HS-27A (cell line): ENCODE results near the gene LDLRAP1.

Experiments
- DNase-seq: peaks from one replicate; pipeline ENCODE4 v3.0.0-alpha.2; 2012; ENCODE audit warnings: low read depth, missing footprints

The LDLRAP1 gene

DNA sequence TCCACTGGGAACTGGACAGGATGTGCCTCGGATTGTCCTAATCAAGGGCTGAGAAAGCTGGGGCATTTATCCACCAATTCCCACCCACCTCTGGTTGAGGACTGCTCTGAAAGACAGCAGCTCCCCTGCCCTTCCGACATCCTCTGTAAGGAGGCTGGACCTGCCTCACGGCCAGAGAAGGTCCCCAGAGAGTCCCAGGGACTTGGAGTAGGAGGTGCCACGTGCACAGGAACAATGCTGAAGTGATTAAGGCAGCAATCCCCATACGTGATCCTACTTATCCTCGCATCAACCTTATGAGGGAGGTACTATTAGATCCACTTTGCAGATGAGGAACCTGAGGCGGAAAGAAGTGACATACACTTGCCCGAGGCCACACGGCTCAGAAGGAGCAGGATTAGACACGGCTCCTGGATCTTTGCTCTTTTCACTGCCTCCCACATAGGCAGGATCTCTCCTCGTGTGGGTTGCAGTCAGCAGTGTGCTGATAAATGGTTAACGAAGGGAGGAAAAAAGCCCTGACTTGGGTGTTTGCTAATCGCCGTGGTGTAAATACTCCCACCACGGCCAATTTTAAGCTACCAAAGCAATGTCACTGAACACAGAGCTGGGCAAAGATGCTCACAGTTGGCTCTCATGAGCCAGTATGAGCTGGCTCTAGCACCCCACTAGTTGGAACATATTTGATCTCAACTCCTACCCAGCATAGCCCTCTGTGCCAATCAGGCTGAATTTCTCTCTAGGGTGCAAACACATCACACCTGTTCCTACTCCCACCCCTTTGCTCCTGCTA is 18.6 kb upstream of the LDLRAP1 start:
- DNase-seq = no peak

DNA sequence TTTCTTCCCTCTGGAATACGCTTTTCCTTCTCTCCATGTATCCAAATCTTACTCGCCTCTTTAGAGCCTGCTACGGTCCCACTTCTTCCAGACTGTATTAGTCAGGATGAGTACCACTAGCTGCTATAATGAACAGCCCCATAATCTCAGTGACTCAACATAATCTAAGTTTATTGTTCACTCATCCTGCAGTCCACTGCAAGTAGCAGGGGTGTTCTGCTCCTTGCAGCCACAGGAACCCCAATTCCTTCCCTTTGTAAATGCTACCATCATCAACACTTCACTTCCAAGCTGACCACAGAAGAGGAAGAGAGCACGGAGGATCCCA is 18.1 kb upstream of the LDLRAP1 start:
- DNase-seq = no peak

DNA sequence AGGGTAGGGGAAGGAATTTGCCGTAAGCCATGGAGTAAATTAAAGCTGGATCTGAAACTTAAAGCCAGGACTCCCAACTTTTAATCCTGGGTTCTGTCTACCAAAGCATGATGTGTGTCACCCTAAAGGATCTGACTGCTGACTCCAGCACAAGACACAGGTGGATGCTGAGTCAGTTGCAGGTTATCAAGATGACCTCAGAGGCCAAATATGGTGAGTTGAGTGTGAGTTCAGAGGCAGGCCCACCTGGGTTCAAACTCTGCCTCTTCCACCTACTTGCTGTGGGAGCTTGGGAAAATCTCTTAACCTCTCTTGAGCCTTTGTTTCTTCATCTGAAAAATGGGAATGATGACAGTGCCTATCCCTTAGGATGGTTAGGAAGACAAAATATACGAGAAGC is 16.7 kb upstream of the LDLRAP1 start:
- DNase-seq = no peak

DNA sequence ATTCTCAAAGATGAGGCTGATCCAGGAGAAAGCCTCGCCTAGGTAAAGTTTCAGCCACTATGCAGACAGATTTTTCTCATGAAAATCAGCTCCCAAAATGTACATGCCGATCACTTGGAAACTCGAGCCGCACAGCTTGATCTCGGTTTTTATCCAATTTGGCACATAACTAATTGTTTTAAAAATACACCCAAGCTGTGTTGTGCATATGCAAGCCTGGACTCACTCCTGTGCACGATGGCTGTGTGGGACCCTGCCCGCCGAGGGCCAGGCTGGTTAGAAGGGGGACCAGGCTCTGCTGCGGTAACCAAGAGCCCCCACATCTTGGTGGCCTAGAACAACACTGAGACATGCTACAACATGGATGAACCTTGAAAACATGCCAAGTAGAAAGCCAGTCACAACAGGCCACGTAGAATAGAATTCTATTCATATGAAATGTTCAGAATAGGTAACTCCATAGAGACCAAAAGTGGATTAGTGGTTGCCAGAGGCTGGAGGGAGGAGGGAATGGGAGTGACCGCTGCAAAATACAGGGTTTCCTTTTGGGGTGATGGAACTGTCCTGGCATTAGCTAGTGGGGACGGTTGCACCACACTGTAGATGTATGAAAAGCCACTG is 16.1 kb upstream of the LDLRAP1 start:
- no peak for DNase-seq

DNA sequence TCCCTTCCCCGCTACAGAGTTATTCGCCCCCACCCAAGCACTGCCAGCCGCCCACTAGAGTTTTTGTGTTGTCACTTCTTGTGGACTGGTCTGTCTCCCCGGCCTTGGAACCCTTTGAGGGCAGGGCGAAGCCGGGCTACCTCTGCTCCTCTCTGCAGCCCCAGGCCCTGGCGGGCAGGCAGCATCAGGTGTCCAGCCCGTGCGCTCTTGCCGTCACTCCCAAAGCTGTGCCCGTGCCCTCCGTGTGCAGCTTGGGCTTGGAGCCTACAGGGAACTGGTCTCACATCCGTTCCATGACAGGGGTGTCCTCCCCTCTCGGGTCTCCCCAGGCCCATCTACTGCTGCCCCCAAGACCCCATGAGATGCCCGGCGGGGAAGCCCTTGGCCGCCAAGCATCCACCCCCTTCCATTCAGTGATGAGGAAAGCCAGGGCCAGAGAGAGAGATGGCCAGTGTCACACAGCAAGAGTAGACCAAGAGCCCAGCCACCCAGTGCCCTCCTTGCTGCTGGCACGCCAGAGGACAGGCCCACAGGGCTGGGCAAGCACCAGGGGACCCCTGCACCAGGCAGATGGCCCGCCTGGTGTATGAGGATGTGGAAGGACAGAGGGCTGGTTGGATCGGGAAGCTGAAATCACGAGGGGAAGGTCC is 15.3 kb upstream of the LDLRAP1 start:
- no peak for DNase-seq

DNA sequence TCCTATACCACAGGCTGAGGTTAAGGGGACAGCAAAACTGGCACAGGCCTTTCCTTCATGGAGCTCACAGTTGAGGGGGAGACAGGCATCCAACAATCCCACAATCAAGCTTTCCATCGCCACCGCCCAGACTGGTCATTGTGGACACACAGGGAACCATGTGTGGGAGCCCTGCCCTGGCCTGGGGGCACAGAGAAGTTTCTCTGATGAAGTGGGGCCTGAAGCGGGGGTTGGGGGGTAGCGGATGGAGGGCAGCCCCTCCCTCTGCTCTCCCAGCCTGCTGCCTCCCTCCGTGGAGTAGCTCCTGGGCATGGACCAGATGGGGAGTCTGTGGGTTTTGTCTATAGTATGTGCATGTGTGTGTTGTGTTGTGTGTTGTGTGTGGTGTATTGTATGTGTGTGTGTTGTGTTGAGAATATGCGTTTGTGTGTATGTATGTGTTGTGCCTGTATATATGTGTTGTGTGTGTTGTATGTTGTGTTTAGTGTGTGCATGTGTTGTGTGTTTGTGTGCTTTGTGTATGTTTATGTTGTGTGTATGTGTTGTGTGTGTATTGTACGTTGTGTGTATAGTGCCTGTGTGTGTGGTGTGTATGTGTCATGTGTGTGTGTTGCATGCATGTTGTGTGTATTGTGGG is 14.4 kb upstream of the LDLRAP1 start:
- no peak for DNase-seq

DNA sequence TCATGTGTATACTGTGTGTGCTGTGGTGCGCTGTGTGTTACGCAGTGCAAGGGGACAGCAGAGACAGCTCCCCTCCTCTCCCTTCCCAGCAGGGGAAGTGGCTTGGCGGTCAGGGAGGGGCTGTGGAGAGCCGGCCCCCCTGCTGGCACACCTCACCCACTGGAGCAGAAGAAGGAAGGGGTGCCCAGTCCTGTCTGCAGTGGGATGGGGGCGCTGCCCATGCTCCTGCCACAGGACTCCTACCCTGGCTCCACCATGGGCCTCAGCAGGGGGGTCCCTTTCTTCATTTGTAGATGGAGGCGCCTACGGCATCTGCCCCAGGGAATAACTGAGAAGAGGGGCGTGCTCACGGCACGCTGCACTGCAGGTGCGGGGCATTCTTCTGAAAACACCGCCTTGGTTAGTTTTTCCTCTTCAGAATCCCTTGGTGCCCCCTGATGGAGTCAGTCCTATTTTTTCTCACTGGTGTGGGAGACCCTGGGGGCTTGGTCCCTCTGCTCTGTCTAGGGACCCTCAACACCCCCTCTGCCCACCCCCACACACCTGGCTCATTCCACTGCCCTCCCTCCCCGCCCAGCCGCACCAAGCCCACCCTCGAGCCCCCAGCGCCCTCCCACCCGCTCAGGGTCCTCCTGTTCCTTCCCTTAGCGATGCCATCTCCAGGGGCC is 13.8 kb upstream of the LDLRAP1 start:
- no peak for DNase-seq

DNA sequence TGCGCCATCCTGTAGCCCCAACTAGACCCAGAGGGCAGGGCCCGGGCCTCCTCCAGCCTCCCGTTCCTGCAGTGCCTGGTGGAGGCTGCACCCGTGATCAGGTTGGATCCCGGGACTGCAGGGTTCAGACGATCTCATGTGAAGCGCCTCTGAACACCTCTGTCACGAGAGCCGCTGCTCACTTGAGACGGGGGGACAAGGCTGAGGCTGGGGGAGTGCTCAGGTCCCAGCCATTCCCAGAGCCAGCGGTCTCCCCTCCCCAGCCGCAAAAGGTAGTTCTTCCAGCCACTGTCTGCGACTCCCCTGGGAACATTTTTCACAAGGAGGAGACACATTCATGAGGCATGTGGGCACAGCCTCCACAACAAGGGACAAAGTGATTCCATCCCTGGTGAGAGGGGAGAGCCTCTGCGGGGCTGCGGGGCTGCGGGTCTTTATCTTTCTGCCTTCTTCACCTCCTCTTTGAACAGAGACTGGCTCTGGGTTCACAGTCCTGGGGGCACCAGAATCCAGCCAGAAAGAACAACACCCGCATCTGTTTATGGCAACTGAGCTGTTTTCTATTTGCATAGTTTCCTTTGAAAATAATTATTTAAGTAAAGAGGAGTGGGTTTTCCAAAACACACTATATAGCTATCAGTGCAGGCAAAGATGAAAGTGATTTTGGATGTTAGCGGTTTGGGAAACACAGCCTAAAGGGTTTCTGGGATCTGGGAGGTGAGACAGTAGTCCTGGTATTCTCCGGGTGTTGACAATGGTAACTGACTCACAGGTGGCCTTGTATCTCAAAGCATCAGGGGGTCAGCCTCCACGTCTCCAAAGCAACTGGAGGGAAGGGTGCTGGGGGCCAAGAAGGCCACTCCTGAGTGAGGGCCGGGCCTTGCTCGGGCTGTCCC is 13.0 kb upstream of the LDLRAP1 start:
- no peak for DNase-seq

DNA sequence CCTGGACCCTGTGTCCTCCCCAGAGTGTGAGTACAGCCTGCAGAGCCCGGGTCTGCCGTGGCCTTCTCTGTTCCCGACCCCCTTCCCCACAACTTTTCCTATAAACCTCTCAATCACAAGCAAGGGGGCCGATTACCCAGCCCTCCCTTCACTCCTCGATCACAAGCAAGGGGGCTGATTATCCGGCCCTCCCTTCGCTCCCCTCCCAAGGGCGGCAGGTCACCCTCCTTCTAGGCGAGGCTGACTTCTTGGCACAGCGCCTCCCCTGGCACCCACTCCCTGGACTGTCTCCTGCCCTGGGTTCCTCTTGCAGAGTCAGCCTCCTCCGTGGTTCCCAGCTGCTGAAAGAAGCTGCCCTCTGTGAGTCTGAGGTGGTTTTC is 12.3 kb upstream of the LDLRAP1 start:
- DNase-seq = no peak

DNA sequence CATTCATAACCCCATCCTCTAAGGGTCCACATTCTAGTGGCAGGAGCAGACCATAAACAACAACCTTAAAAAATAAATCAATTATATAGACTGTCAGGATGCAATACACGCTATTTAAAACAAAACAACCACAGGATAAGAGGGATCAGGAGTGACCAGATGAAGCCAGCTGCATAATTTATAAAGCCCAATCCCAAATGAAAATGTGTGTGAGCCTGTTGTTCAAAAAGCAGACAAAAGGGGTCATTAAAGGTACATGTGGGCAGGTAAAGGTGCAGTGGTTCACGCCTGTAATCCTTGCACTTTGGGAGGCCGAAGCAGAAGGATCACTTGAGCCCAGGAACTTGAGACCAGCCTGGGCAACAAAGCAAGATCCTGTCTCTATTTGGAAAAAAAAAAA is 10.4 kb upstream of the LDLRAP1 start:
- no peak for DNase-seq

DNA sequence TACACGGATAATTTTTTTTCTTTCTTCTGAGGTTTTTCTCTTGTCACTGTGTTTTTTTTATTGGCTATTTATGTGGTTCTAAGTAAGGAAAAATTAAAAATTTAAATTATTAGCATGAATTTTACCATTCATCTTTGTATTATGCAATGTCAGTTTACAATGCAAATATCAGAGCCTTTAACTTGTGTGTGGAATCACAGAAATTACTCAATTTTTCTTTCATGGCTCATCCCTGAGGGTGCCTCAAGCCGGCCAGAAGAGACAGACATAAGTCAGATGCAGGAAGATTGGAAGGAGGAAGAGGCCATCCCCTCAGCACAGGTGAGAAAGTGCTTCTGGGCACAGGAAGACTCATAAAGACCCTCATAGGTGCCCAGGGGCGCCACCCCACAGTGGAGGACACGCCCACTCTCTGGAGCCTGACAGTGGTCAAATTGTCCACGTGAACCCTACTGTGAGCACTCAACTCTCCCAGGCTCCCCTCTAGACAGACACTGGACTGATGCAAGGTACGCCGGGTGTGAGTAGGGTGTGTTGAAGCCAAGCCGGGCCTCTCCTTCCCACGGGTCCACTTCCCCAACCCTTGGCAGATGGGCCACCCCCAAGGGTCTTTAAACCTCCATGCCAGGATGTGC is 9.5 kb upstream of the LDLRAP1 start:
- DNase-seq = no peak

DNA sequence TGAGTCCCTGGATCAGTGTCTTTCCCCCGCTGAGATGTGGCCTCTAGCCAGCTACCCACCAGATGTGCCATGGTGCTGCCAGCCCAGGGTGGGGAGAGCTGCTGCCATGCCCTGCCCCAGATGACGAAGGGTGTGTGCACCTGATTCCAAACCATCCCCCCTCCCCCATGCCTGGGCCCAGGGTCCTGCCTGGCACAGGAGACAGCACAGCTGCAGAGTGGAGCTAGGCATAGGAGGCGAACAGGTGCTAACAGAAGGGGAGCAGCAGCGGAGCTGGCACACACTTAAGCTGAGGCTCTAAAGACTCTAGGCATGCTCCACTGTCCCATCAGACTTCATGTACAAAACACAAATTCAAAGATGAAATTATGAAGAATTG is 9.0 kb upstream of the LDLRAP1 start:
- DNase-seq = no peak

DNA sequence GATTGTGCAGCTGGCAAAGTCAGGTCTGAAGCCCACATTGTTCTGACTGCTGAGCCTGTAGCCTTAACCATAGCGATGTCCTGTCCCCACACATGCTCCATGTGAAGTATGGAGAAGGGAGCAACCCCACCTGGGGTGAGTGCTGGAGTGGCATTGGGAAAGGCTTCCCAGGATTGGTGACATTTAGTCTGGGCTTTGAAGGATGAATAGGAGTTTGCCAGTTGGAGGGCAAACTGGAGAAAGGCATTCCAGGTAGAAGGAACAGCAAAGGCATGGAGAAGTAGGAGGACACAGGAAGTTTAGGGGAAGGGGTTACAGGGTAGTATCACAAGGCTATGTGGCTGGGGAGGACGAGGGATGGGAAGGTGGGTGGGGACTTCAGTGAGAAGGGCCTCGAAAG is 7.3 kb upstream of the LDLRAP1 start:
- no peak for DNase-seq

DNA sequence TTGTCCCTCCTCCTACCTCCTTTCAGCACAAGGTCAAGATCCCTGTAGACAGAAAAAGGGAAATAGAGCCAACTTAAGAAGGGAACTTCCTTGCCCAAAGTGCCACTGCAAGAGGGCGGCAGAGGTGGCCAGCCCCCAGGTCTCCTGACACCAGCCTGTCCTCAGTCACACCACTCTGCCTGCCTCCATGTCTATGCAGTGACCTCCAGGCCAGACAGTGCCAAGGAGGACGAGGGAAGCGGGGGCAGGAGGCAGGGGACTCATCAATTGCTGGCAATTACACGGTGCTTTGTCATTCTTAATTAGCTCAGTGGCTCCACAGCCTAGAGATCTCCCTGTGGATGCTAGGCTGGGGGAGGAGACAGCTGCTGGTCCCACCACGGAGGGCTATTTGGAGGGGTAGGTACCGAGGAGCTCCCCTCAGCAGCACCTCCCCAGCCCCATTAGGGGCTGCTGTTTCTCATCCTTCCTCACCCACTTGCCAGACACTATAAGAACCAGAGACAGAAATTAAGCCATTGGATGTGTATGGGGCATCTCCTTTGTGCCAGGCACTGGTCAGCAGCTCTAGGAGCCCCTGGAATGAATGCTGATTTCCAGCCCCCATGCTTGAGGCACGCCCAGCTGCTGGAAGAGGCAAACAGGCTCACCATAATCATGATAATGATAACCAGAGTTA is 6.1 kb upstream of the LDLRAP1 start:
- no peak for DNase-seq

DNA sequence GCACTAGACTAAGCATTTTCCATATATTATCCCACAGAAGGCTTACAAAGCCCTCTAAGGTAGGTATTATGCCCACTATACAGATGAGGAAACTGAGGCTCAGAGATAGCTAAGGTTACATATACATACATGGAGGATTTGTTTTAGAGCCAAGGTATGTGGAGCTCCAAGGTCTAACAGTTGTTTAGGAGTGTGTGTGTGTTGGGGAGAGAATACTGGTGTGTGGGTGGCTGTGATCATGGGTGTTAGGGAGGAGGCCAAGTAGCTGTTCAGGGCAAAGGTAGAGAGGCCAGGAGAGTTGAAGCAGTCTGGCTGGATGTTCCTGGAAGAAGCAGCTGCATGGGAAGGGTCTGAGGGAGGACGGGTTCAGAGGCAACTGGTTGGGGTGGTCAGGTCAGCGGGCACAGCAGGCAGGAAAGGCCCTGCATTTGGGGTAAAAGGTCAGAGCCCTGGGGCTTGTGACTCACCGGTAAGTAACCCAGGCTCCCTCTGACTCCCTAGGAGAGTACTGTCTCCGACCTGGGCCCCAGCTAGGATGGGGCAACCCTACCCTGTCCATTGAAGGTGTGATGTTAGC is 5.1 kb upstream of the LDLRAP1 start:
- DNase-seq = no peak

DNA sequence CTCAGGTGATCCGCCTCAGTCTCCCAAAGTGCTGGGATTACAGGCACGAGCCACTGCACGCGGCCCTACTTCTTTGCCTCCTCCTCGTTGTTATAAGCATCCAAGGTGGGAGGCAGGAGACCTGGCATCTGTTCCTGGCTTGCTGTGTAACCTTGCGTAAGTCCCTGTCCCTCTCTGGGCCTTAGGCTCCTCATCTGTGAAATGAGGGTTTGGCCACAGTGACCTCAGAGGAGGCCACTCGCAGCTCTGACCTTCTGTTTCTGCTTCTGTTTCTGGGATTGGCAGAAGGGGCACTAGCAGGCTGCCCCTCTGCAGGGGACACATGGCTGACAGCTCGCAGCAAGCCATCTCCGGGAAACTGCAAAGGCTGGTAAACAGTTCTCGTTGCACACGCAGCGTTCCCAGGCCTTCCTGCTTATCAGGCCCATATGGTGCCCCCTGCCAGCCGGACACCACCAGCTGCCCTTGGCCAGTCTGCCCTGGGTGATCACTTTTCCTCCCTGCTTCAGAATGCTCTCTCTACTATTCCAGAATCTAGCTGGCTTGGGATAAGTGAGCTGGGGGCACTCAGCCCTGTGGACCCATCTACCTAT is 2.6 kb upstream of the LDLRAP1 start:
- no peak for DNase-seq

DNA sequence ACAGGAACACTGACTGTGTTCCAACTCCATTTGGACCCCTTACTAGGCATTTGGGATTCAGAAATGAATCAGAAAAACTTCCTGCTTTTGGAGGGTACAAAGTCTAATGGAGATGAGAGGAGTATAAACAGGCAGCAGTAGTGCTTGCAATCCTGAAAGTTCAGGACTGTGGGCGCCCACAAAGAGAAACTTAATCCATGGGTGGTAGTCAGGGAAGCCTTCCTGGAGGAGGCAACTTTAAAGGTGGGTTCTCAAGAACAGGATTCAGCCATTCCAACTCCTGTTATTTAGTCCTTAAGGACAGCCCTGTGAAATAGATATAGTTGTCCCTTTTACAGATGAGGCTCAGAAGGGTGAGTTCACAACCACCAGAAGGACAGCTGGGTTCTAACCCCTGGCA is 2.0 kb upstream of the LDLRAP1 start:
- DNase-seq = no peak

DNA sequence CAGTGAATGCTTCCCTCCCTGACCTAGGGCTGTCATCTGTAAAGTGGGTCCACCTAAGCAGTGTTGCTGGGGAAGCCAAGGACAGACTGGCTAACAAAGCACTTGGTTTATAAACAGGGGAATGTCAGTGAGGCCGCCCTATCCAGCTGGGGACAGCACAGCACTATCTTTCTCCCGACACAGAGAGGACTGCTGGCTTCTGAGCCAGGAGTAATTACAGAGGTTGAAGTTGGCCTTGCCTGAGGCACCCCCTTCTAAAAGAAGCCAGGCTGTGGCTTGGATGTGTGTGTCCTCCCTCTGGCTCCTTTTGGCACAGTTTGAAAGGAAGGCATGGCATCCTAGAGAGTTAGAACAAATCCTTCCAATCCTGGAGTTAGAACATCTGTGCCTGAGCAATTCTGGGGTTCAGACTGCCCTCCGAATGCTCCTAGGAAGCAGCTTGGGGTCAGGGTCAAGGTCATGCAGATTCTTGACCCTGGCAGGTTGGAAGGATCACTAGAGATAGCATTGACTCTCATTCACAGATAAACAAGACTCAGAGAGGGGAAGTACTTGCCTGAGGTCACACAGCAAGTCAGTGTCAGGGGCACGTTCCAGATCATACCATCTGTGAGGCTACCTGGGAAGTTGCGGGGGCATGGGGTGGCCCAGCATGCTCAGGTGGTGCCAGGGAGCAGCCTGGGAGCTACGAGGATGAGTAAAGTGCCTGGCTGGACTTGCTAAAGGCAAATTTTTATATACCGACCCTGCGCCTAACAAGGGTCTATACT is 1.3 kb upstream of the LDLRAP1 start:
- no peak for DNase-seq

DNA sequence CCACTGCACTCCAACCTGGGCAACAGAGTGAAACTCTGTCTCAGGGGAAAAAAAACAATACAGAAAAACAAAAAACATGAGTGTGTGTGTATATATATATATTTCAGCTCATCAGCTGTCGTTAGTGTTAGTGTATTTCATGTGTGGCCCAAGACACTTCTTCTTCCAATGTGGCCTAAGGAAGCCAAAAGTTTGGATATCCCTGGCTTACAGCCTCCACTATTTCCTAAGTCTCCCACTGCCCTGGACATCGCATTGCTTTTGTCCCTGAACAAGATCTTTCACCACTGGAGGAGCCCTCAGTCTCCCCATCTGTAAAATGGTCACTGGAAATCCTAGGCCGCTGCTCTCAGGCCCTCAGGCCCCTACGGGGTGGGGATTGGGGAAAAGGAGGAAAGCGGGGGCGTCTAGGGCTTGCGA is 391 bp upstream of the LDLRAP1 start:
- no peak for DNase-seq
